Sigmoid colon (tissue), 4 donors: ENCODE measurements around the gene TAS1R1.

ENCODE experiments used
- EP300 ChIP-seq, 4 donors: sonication (generic); formaldehyde crosslinking; IDR thresholded peaks; one replicate each; pipeline ENCODE4 v1.6.1; 2017; ENCODE audit warnings: antibody characterized with exemption in 4 of 4
- POLR2A ChIP-seq, 2 donors: fragments of 450-650 bp; IDR thresholded peaks; one replicate each; pipeline ENCODE4 v1.6.1; 2016; ENCODE audit warnings: antibody characterized with exemption in 2 of 2, mild to moderate bottlenecking in 2 of 2, moderate library complexity in 2 of 2
- POLR2AphosphoS5 ChIP-seq, 4 donors: sonication (generic); formaldehyde crosslinking; IDR thresholded peaks; one replicate each; pipeline ENCODE4 v1.6.1; 2017; ENCODE audit warnings: antibody characterized with exemption in 4 of 4

DNA sequence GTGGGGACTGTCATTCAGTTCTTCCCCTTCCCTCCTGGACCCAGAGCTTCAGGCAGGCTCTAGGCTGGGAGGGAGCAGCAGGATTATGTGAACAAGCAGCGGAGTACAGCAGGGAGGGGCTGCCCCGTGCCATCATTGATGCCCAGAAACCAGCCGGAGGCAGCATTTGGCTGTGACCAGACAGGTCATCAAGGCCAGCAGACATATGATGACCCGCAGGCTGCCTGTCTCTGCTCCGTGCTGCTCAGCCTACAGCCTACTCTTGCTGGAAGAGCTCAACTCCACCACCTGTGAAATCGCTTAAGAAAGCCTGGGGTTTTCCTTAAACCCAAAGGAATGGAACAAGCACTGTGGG, 42.6 kb downstream of the TAS1R1 start:
- no peak for TF ChIP-seq POLR2A (IDR thresholded peaks at IDR 0.05)
- no peak for TF ChIP-seq EP300 (IDR thresholded peaks at IDR 0.05)
- TF ChIP-seq POLR2AphosphoS5 (IDR thresholded peaks at IDR 0.05): no peak
